Measurements from ENCODE around the gene GSE1. TPM values are rescaled to one million over a fixed set of nuclear protein-coding genes. Genes with fewer than 3 reads are reported as not detected.

The GSE1 gene
- total and polyA plus RNA-seq, 9 of the 15 experiments (the other 6 are each of a cell fraction or from before 2014, with no cell fraction given), result 12.2 to 244 (median 57.9) TPM

- no peak for TF ChIP-seq POU5F1 (IDR thresholded peaks at IDR 0.05; ENCODE audit: borderline replicate concordance, low read depth, low read length, partially characterized antibody)
- no peak for TF ChIP-seq HDAC8 (tag; IDR thresholded peaks at IDR 0.05)
- no peak for TF ChIP-seq AFF4 (CRISPR knock-in tag; IDR thresholded peaks at IDR 0.05)
- no peak for TF ChIP-seq NCOA4 (IDR thresholded peaks at IDR 0.05; ENCODE audit: partially characterized antibody)
- no peak for TF ChIP-seq NFRKB (IDR thresholded peaks at IDR 0.05; ENCODE audit: low read depth)
- TF ChIP-seq TAF7 (tag; IDR thresholded peaks at IDR 0.05), result no peak
- TF ChIP-seq KLF13 (tag; IDR thresholded peaks at IDR 0.05; ENCODE audit: borderline replicate concordance, low read depth), result 0 out of 2 replicates have a peak, but pooled peaks have one; percentile 15
- TF ChIP-seq IFI16 (CRISPR knock-in tag; IDR thresholded peaks at IDR 0.05), result no peak
- no peak for TF ChIP-seq MBD1 (CRISPR knock-in tag; IDR thresholded peaks at IDR 0.05)
- TF ChIP-seq ZFX (CRISPR knock-in tag; IDR thresholded peaks at IDR 0.05), result no peak
- peak; percentile 99 for TF ChIP-seq ZFP36 (IDR thresholded peaks at IDR 0.05; ENCODE audit: low read depth, low read length, partially characterized antibody)
- TF ChIP-seq ZBTB5 (IDR thresholded peaks at IDR 0.05), result no peak
- TF ChIP-seq DPF2 (IDR thresholded peaks at IDR 0.05), result no peak
- TF ChIP-seq NCOA1 (IDR thresholded peaks at IDR 0.05; ENCODE audit: low read depth), result 0 out of 2 replicates have a peak, but pooled peaks have one; percentile 27
- TF ChIP-seq ZNF584 (CRISPR knock-in tag; IDR thresholded peaks at IDR 0.05; ENCODE audit: low read depth), result no peak
- TF ChIP-seq ZNF175 (CRISPR knock-in tag; IDR thresholded peaks at IDR 0.05; ENCODE audit: low read depth), result 0 out of 2 replicates have a peak, but pooled peaks have one; percentile 24
- TF ChIP-seq KLF6 (CRISPR knock-in tag; IDR thresholded peaks at IDR 0.05; ENCODE audit: borderline replicate concordance), result 0 out of 2 replicates have a peak, but pooled peaks have one; percentile 14
Observed at GRCh38 chr16:85563515-85564276, 49.4 kb upstream of the GSE1 start (continued).
